Activated CD8-positive, alpha-beta T cell treated with anti-CD3 and anti-CD28 coated beads for 36 hours (primary cell): ENCODE data around the gene IL17RB. TPM values are rescaled to one million over a fixed set of nuclear protein-coding genes. Genes with fewer than 3 reads are reported as not detected.

Experiments used
- ATAC-seq: fragments of 200-7000 bp; cut with Tn5 transposase; one replicate; pipeline ENCODE4 v1.10.0; 2021; ENCODE audit warnings: mild to moderate bottlenecking, moderate library complexity
- CTCF ChIA-PET: fragments of 350-600 bp; sonication (Branson Sonifier 250); formaldehyde crosslinking; loops from one replicate; lab custom pipeline; 2021; ENCODE audit warnings: antibody characterized with exemption; lab: Charles Lee
- POLR2A ChIA-PET: fragments of 350-600 bp; sonication (Branson Sonifier 250); formaldehyde crosslinking; loops from one replicate; lab custom pipeline; 2021; ENCODE audit warnings: antibody characterized with exemption; lab: Charles Lee
- DNase-seq: peaks from one replicate; pipeline ENCODE4 v3.0.0-alpha.2; 2020
- H3K27ac Mint-ChIP-seq: one replicate; pipeline ENCODE4 v1.8.0; 2021; ENCODE audit warnings: mild to moderate bottlenecking, mixed read lengths
- H3K27me3 Mint-ChIP-seq: one replicate; pipeline ENCODE4 v1.8.0; 2021; ENCODE audit warnings: mixed read lengths
- H3K36me3 Mint-ChIP-seq: one replicate; pipeline ENCODE4 v1.8.0; 2021; ENCODE audit warnings: low read depth, mixed read lengths
- H3K4me1 Mint-ChIP-seq: one replicate; pipeline ENCODE4 v1.8.0; 2021; ENCODE audit warnings: low read depth, mixed read lengths
- H3K4me3 Mint-ChIP-seq: one replicate; pipeline ENCODE4 v1.8.0; 2021; ENCODE audit warnings: mild to moderate bottlenecking, moderate library complexity, mixed read lengths
- H3K9me3 Mint-ChIP-seq: one replicate; pipeline ENCODE4 v1.8.0; 2021; ENCODE audit warnings: mixed read lengths
- CTCF ChIP-seq: fragments of 200-600 bp; IDR thresholded peaks from one replicate; pipeline ENCODE4 v1.8.0; 2022; ENCODE audit warnings: antibody characterized with exemption, mild to moderate bottlenecking
- intact Hi-C: fragments of 100-400 bp; cut with micrococcal nuclease; formaldehyde crosslinking; loops from one replicate; pipeline ENCODE4 v1.10.0; 2022
- total RNA-seq, 2 experiments: library from RNA; stranded (reverse); gene quantifications; one replicate each; pipeline ENCODE4 v1.2.3, GENCODE V29; 2021

IL17RB gene
- total RNA-seq, result not detected

- H3K27me3 Mint-ChIP-seq, result peaks cover 37% of the 10 kb centered on the region
- CTCF ChIA-PET, result interaction anchor here (1.0 kb wide), 1 partner anchor 11 kb away, joined by 3 read pairs; no protein-coding TSS in a partner anchor
- no peaks in the 10 kb centered on the region for H3K4me1 Mint-ChIP-seq
- H3K36me3 Mint-ChIP-seq, result no peaks in the 10 kb centered on the region
- TF ChIP-seq CTCF, result no peak
- ATAC-seq (peak; percentile 64), DNase-seq (peak; percentile 9)
- peak within 1 kb of the TSS; percentile 47 for H3K4me3 Mint-ChIP-seq
- H3K27ac Mint-ChIP-seq, result no peak within 1 kb of the TSS
- POLR2A ChIA-PET, result no interaction called here
- no peaks in the 10 kb centered on the region for H3K9me3 Mint-ChIP-seq
- intact Hi-C loops, result no loop called here
Observed at GRCh38 chr3:53846134-53846850, at the start of gene IL17RB, which contains the start of gene CHDH. IL17RB (plus strand) TSS chr3:53846568; CDS start chr3:53846589, 21 bp downstream. CHDH (minus strand) TSS chr3:53846419; CDS start chr3:53824008, 22,411 bp downstream.

- TF ChIP-seq CTCF, result no peak
- H3K9me3 Mint-ChIP-seq, result no peaks in the 10 kb centered on the region
- H3K36me3 Mint-ChIP-seq, result no peaks in the 10 kb centered on the region
- intact Hi-C loops, result no loop called here
- DNase-seq (no peak), ATAC-seq (no peak)
- ChIA-PET CTCF (no interaction called here), POLR2A (no interaction called here)
- H3K27me3 Mint-ChIP-seq, result peaks cover 3% of the 10 kb centered on the region
- H3K4me1 Mint-ChIP-seq, result no peaks in the 10 kb centered on the region
- no peak overlapping the region for H3K27ac Mint-ChIP-seq
- H3K4me3 Mint-ChIP-seq, result no peak overlapping the region
Observed at GRCh38 chr3:53798144-53798543, 48.2 kb upstream of the IL17RB start.

- no peak for TF ChIP-seq CTCF
- no peaks in the 10 kb centered on the region for H3K4me1 Mint-ChIP-seq
- ChIA-PET CTCF (no interaction called here), POLR2A (no interaction called here)
- peaks cover 3% of the 10 kb centered on the region for H3K27me3 Mint-ChIP-seq
- intact Hi-C loops, result no loop called here
- ATAC-seq, result no peak
- no peaks in the 10 kb centered on the region for H3K36me3 Mint-ChIP-seq
- H3K27ac Mint-ChIP-seq, result no peak overlapping the region
- H3K9me3 Mint-ChIP-seq, result no peaks in the 10 kb centered on the region
- no peak overlapping the region for H3K4me3 Mint-ChIP-seq
- no peak for DNase-seq
Observed at GRCh38 chr3:53799338-53799865, 47.0 kb upstream of the IL17RB start.

- Mint-ChIP-seq H3K4me3 (no peak overlapping the region), H3K27me3 (peaks cover 3% of the 10 kb centered on the region), H3K27ac (no peak overlapping the region), H3K36me3 (no peaks in the 10 kb centered on the region), H3K9me3 (no peaks in the 10 kb centered on the region), H3K4me1 (no peaks in the 10 kb centered on the region)
- no peak for TF ChIP-seq CTCF
- CTCF ChIA-PET, result no interaction called here
- ATAC-seq, result no peak
- POLR2A ChIA-PET, result no interaction called here
- intact Hi-C loops, result no loop called here
- DNase-seq, result no peak
Observed at GRCh38 chr3:53800041-53800906, 46.1 kb upstream of the IL17RB start.
